Testis (tissue), 2 donors: Measurements from ENCODE around the gene SDCBP2.

ENCODE experiments used
- CTCF ChIP-seq, 3 experiments: fragments of 450-650 bp in 2 of 3; fragments of 200-600 bp in 1 of 3; sonication (generic) in 1 of 3; IDR thresholded peaks; one replicate each; pipeline ENCODE4 v1.5.1; 2016 to 2019; ENCODE audit warnings: antibody characterized with exemption in 3 of 3, mild to moderate bottlenecking in 2 of 3, moderate library complexity in 1 of 3
- POLR2A ChIP-seq: fragments of 450-650 bp; IDR thresholded peaks from one replicate; pipeline ENCODE4 v1.6.1; 2017; ENCODE audit warnings: antibody characterized with exemption, mild to moderate bottlenecking, moderate library complexity

GRCh38 chr20:1345030-1345755 is 16.3 kb upstream of the SDCBP2 start:
- TF ChIP-seq POLR2A, result no peak
- no peak for TF ChIP-seq CTCF (IDR thresholded peaks at IDR 0.05)
